Measurements from ENCODE around the gene KCNJ10. TPM values are rescaled to one million over a fixed set of nuclear protein-coding genes. Genes with fewer than 3 reads are reported as not detected.

Gene KCNJ10
- total and polyA plus RNA-seq, 8 donors: 0.27 to 0.72 (median 0.56) TPM; not detected in 1

DNA sequence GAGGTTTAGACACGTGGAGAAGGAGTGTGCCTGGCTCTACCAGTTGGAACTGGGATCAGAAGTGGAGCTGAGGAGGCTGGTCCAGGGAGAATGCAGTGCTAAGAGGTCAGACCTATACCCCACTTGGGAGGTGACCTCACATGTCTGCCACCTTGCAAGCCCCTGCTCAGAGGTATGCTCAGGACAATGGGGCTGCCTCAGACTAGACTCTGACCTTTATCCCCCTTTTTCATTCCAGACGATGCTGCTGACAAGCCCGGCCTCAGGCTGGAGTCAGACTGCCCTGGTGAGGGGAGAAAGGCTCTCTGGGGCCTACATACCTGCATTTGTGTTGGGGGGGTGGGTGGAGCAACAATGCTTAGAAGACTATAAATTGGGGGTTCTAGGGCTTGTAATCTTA lies 5.2 kb downstream of the KCNJ10 start:
- H3K27ac ChIP-seq: no peak overlapping the region
- peaks cover 0 to 2% of the 10 kb centered on the region in 2 donors for H3K4me1 ChIP-seq
- intact Hi-C loops (cut with DNase I): no loop called here
- DNase-seq: no peak
- ATAC-seq: no peak
- no peaks in the 10 kb centered on the region for H3K36me3 ChIP-seq
- no peaks in the 10 kb centered on the region for H3K9me3 ChIP-seq
- TF ChIP-seq, protein P1, sequence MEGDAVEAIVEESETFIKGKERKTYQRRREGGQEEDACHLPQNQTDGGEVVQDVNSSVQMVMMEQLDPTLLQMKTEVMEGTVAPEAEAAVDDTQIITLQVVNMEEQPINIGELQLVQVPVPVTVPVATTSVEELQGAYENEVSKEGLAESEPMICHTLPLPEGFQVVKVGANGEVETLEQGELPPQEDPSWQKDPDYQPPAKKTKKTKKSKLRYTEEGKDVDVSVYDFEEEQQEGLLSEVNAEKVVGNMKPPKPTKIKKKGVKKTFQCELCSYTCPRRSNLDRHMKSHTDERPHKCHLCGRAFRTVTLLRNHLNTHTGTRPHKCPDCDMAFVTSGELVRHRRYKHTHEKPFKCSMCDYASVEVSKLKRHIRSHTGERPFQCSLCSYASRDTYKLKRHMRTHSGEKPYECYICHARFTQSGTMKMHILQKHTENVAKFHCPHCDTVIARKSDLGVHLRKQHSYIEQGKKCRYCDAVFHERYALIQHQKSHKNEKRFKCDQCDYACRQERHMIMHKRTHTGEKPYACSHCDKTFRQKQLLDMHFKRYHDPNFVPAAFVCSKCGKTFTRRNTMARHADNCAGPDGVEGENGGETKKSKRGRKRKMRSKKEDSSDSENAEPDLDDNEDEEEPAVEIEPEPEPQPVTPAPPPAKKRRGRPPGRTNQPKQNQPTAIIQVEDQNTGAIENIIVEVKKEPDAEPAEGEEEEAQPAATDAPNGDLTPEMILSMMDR (IDR thresholded peaks at IDR 0.05): no peak
- H3K27me3 ChIP-seq: peaks cover 3 to 34% of the 10 kb centered on the region in 2 donors
- no peak overlapping the region for H3K4me3 ChIP-seq

DNA sequence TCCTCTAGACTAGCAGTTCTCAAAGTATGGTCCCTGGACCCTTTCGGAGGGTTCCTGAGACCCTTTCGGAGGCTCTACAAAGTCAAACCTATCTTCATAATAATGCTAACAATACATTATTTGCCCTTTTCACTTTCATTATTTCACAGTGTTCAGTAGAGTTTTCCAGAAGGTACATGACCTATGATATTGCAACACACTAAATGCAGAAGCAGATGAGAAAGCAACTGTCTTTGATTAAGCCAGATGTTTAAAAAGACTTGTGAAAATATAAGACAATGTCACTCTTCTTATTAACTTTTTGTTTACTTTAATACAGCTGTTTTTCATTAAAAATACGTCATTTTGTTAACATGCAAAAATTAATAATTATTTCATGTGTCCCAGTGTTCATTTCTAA lies 5.8 kb downstream of the KCNJ10 start:
- Histone ChIP-seq H3K27me3 (peaks cover 0 to 28% of the 10 kb centered on the region in 2 donors), H3K9me3 (no peaks in the 10 kb centered on the region), H3K4me3 (no peak overlapping the region), H3K4me1 (no peaks in the 10 kb centered on the region), H3K36me3 (no peaks in the 10 kb centered on the region), H3K27ac (no peak overlapping the region)
- ATAC-seq (no peak), DNase-seq (no peak)
- TF ChIP-seq, protein P1 (IDR thresholded peaks at IDR 0.05): no peak
- intact Hi-C loops (cut with DNase I): no loop called here

DNA sequence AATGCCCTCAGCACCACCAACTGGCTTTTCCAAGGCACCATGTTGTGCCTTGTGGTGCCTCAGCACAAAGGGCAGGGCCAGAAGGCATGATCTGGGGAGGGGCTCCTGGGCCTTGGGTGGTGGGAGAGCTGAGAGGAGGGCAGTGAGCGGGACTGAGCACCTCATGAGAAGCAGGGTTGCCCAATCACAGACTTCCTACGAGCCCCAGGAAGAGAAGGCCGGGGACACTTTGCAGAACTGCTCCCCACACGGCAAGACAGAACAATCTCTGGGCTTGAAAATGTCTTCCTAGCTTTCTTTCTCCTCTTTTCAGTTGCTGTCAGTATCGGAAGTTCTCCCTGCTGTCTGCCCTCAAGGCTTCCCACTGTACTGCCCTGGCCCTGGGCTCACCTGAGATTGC lies 6.8 kb downstream of the KCNJ10 start:
- TF ChIP-seq, protein P1 (IDR thresholded peaks at IDR 0.05): no peak
- DNase-seq (no peak), ATAC-seq (no peak)
- Histone ChIP-seq H3K27me3 (peaks cover 0 to 19% of the 10 kb centered on the region in 2 donors), H3K27ac (no peak overlapping the region), H3K36me3 (no peaks in the 10 kb centered on the region), H3K9me3 (no peaks in the 10 kb centered on the region), H3K4me3 (no peak overlapping the region), H3K4me1 (no peaks in the 10 kb centered on the region)
- intact Hi-C loops (cut with DNase I): no loop called here

DNA sequence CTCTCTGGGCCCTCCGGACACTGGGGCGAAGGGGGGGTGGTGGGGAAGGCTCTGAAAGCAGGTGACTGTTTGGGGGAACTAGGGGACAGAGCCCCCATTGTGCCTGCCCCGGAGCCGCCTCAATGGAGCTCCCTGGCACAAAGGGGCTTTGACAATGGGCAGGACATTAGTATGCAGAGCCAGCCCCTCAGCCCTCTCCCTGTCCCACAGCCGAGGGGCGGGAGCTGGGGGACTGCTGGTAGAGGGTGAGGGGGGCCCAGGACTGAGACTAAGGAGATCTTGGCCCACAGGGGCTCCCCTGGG lies 7.8 kb downstream of the KCNJ10 start:
- ATAC-seq (no peak), DNase-seq (no peak)
- intact Hi-C loops (cut with DNase I): no loop called here
- no peaks in the 10 kb centered on the region for H3K36me3 ChIP-seq
- no peaks in the 10 kb centered on the region for H3K9me3 ChIP-seq
- peaks cover 0 to 19% of the 10 kb centered on the region in 2 donors for H3K27me3 ChIP-seq
- no peak overlapping the region for H3K4me3 ChIP-seq
- TF ChIP-seq, protein P1 (IDR thresholded peaks at IDR 0.05): no peak
- H3K27ac ChIP-seq: no peak overlapping the region
- H3K4me1 ChIP-seq: no peaks in the 10 kb centered on the region

DNA sequence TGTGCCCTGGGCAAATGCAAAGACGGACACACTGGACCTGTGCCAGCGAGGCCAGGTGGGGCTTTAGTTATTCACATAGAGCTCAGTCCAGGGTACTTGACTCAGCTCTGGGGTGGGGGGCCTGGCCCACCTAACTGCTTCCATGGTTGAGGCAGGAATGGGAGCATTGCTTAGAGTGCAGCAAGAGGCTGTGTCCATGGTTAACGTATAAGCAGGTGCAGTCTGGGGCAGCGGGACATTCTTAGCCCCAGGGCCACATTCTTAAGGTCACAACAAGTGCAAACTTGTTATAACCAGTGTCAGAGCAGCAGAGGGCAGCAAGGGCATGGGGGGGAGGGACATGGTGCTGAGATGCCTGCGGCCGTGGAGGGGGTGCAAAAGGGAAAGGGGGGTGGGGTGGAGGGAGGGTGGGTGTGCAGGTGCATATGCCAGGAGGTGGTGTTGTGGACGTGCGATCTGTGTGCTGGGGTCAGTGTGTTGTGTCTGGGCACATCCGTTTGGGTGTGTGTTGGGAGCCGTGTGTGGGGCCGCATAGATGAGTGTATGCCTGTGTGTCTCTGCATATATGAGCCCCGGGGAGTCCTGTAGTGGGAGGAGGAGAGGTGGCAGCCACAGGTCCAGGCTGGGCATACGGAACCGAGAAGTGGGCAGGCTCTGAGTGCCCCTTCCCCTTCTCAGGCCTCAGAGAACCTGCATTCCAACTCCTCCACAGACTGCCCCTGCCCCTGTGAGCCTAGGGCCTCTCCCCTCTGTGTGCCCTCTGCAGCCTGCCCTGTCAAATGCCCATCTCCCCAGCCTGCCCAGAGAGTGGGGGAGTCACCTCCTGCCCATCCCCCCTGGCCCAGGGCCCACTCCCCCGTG lies 8.4 kb downstream of the KCNJ10 start:
- no peaks in the 10 kb centered on the region for H3K9me3 ChIP-seq
- H3K4me1 ChIP-seq: no peaks in the 10 kb centered on the region
- intact Hi-C loops (cut with DNase I): no loop called here
- H3K4me3 ChIP-seq: no peak overlapping the region
- peak; percentile 60 for ATAC-seq
- DNase-seq: no peak
- no peak overlapping the region for H3K27ac ChIP-seq
- TF ChIP-seq, protein P1 (IDR thresholded peaks at IDR 0.05): no peak
- H3K27me3 ChIP-seq: peaks cover 0 to 19% of the 10 kb centered on the region in 2 donors
- H3K36me3 ChIP-seq: no peaks in the 10 kb centered on the region
